Dermis blood vessel endothelial cell (primary cell): Measurements from ENCODE around the gene MTMR12. TPM values are rescaled to one million over a fixed set of nuclear protein-coding genes. Genes with fewer than 3 reads are reported as not detected.
"Not testable (repeated sequence)": the region's sequence is repeated elsewhere in the genome, so short reads cannot be mapped to it uniquely, and the experiment has no call there.

Source experiments
- DNase-seq: peaks from one replicate; pipeline ENCODE4 v3.0.0; 2010
- total RNA-seq: library from RNA; depleted of rRNA; stranded (reverse); fragments of >200 nt; gene quantifications from 2 replicates; pipeline ENCODE4 v1.2.3, GENCODE V29; 2014

The MTMR12 gene
- total RNA-seq, 1 donor from 2014 or later = 45.6 TPM

DNA sequence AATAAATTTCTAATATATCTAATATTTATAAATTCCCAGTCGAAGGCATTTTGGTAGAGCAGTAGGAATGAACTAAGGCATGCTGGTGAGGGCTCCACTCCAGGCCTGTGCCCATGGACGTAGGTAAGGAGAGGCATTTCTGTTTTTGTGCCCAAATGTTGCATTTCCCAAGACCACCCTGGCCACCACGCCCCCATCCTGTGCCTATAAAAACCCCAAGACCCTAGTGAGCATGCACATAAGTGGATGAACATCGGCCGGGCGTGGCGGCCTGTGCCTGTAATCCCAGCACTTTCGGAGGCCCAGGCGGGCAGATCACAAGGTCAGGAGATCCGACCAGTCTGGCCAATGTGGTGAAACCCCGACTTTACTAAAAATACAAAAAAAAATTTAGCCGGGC is 10.1 kb upstream of the MTMR12 start:
- no peak for DNase-seq

DNA sequence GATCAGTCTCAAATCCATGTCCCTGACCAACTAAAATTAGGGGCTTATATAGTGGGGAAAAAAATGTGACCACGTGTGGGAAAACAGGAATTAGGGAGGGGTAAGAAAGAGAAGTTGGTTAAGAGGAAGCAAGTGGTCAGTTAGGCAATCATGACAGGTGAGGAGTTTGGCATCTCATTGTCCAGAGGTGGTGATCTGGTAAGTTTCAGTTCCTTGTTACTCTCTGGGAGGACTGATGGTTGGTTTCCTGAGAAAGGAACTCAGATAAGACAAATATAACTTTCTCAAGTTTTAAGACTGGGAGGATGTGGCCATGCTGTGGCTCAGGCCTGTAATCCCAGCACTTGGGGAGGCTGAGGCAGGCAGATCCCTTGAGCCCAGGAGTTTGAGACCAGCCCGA is 9.0 kb upstream of the MTMR12 start:
- DNase-seq = not testable (repeated sequence)

GRCh38 chr5:32320576-32320975 is 7.8 kb upstream of the MTMR12 start:
- no peak for DNase-seq

- no peak for DNase-seq
Measured at GRCh38 chr5:32319926-32320543, 7.3 kb upstream of the MTMR12 start.

DNA sequence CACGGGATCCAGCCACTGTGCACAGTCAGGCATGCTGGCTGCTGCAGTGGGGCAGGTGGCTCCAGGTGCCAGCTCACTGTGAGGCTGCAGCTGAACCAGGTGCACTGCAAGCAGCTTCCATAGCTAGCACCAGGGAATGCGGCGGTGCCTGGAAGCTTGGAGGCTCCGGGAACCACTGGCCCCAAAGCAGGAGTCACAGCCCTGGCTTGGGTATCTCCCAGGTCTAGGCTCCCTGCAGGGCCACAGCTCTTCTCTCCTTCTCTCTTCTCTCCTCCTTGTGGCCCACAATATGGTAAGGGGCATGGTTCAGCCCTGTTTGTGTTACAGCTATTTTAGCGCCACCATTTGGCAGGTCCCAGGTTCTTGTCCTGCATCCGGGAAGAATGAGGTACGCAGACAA is 6.7 kb upstream of the MTMR12 start:
- no peak for DNase-seq

GRCh38 chr5:32317041-32317440 is 4.3 kb upstream of the MTMR12 start:
- DNase-seq = no peak

GRCh38 chr5:32315221-32316014 is 2.7 kb upstream of the MTMR12 start:
- DNase-seq = no peak

GRCh38 chr5:32314658-32315057 is 1.9 kb upstream of the MTMR12 start:
- no peak for DNase-seq

GRCh38 chr5:32314152-32314488 is 1.4 kb upstream of the MTMR12 start:
- DNase-seq = not testable (repeated sequence)

DNA sequence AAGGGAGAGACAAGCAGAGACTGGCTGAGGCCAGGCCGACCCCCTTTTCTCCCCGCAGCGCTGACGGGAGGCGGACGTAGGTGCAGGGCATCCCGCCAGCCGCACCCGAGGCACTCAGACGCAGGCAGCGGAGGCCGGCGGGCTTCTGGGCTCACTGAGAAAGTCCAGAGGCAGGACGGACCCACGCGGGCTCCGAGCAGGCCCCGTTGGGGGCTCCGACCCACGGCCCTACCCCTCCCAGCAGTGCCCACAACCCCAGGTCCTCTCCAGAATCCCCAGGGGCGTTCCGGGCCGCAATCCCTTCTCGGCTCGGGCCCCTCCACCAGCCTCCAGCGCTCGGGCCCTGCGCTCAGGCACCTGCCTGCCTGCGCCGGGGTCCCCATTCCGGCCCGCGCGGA is 543 bp downstream of the MTMR12 start:
- peak; percentile 78 for DNase-seq

GRCh38 chr5:32311404-32312196 is 1.1 kb downstream of the MTMR12 start:
- DNase-seq = peak; percentile 22

GRCh38 chr5:32309761-32310160 is 3.0 kb downstream of the MTMR12 start:
- DNase-seq = no peak

DNA sequence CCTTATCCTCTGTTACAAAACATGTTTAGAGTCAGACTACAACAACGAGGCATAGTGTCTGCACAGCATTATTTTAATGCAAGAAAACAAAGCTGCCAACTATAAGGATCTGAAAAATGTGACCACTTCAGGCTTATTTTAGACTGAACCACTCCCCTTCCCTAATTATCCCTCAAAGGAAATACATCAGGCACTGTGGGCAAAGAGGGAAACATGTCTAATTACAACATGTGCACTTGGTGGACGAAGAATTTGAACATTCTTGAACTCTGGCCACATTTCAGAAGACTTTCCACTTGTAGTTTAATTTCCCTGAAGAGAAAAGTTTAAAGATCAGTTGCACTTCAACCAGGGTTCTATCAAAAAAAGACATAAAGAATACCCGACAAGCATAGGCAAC is 3.8 kb downstream of the MTMR12 start:
- DNase-seq = peak; percentile 62

DNA sequence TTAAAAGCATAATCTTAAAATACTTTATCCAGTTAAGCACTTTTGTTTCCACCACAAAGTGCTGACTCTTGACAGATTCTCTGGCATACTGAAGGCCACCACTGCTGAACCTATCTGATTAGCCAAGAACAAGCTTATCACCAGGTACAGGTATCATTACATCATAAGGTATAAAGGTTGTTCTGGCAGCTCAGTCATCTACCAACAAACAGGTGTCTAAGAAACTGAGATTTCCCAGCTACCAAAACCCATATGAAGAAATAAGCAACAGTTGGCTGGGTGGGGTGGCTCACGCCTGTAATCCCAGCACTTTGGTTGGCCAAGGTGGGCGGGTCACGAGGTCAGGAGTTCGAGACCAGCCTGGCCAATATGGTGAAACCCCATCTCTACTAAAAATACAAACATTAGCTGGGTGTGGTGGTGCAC is 5.0 kb downstream of the MTMR12 start:
- no peak for DNase-seq

GRCh38 chr5:32304622-32305021 is 8.1 kb downstream of the MTMR12 start:
- no peak for DNase-seq

DNA sequence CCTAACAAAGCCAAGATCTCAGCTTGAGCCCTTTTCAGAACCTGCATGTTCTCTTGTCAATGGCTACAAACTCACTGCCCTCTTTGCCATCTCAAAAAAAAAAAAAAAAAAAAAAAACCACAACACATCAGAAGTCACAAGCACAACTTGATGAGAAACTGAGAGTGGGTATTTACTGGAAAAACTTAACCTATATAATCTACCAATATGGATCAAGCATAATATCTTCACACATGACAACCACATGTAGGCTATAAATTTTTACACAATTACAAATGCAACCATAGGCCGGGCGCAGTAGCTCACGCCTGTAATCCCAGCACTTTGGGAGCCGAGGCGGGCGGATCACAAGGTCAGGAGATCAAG is 9.0 kb downstream of the MTMR12 start:
- DNase-seq = no peak

GRCh38 chr5:32302835-32303754 is 9.6 kb downstream of the MTMR12 start:
- DNase-seq = no peak

DNA sequence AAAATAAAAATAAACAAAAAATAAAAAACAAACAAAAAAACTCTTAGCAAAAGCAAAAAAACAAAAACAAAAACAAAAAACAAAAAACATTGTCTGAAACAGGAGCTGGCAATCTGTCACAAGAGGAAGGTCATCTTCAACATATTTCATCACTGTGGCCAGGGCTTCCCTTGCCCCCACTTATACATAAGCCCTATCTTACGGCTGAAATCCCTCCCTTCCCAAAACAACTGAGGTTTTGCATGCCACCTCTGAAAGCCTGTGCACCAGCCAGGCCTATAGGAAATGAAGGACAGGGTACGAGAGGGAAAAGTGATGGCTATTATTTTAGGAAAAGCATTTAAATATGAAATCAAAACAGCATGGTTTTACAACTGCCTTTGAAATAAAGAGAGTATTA is 10.8 kb downstream of the MTMR12 start:
- no peak for DNase-seq

- DNase-seq = no peak
Measured at GRCh38 chr5:32299059-32299677, 13.6 kb downstream of the MTMR12 start.

DNA sequence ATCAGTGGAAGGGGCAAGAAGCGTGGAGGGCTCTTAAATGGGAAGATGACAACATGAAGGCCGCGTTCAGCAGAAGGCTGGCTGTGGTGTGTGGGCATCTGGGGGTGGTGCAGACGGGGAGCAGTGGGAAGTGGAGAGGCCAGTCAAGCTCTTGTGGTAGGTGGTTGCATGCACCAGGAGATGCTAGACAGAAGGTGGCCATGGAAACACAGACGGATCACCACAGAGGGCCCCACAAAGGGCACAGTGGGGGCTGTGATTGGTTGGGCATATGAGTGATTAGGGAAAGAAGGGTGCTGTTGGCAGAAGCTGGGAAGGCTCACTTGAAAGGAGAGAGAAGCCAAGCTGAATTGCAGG is 14.7 kb downstream of the MTMR12 start:
- no peak for DNase-seq

DNA sequence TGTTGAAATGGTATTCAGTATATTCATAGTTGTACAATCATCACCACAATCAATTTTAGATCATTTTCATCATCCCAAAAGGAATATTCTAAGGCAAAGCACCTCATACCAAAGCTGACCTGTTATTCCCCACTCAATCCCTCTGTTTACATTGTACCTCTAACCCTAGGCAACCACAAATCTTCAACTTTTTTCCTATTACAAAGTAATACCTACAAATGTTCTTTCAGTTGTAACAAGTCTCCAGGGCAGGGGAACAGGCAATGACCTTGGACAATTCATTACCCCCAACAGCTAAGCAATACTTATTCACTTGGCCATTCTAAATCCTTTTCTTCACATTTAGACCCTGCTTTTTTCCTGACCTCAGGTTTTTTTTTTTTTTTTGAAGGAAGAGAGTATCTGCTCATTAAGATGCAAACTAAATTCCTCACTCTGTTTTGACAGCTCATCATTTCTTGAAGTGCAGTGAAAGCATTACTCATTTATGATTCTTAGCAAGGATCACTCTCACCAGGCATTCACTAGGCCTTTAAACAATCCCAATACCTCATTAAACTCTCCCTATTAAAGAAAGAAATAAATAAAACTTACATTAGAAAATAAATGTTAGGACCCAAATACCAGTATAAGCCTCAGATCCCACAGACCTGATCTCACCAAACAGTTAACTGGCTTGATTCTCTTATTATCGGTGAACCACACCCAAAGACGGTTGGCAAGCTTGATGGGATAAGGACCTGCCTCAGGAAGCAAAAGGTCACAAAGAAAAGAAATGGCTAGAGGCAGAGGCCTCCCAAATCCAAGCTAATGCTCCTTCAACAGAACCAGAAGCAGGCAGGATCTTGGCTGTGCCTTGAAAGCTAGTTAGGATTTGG is 15.3 kb downstream of the MTMR12 start:
- DNase-seq = no peak
